Vagina (tissue), 2 donors: Measurements from ENCODE around the gene IVD.

Experiments used
- CTCF ChIP-seq, 3 experiments: fragments of 450-650 bp in 2 of 3; fragments of 200-600 bp in 1 of 3; sonication (generic) in 1 of 3; IDR thresholded peaks; one replicate each; pipeline ENCODE4 v1.5.1; 2017 to 2019; ENCODE audit warnings: antibody characterized with exemption in 3 of 3, mild to moderate bottlenecking in 2 of 3, moderate library complexity in 2 of 3
- POLR2A ChIP-seq, 2 donors: fragments of 450-650 bp; IDR thresholded peaks; one replicate each; pipeline ENCODE4 v1.6.1; 2017; ENCODE audit warnings: antibody characterized with exemption in 2 of 2, mild to moderate bottlenecking in 2 of 2, moderate library complexity in 2 of 2

GRCh38 chr15:40435710-40436089 lies 30.1 kb downstream of the IVD start:
- TF ChIP-seq POLR2A (IDR thresholded peaks at IDR 0.05) (no peak), CTCF (IDR thresholded peaks at IDR 0.05) (no peak)
